Fibroblast of the conjunctiva (primary cell): ENCODE measurements around the gene TMEM132E.

Experiments
- DNase-seq: peaks from one replicate; pipeline ENCODE4 v3.0.0-alpha.2; 2010; ENCODE audit warnings: low read depth

The TMEM132E gene

GRCh38 chr17:34665150-34665806 is 85.9 kb downstream of the TMEM132E start:
- DNase-seq: no peak

- no peak for DNase-seq
Measured at GRCh38 chr17:34665819-34666763, 86.7 kb downstream of the TMEM132E start.

- DNase-seq: no peak
Measured at GRCh38 chr17:34667656-34668055, 88.3 kb downstream of the TMEM132E start.

GRCh38 chr17:34668206-34668605 is 88.8 kb downstream of the TMEM132E start:
- no peak for DNase-seq

GRCh38 chr17:34669511-34669910 is 90.1 kb downstream of the TMEM132E start:
- no peak for DNase-seq

- DNase-seq: no peak
Measured at GRCh38 chr17:34670618-34671017, 91.2 kb downstream of the TMEM132E start.

- DNase-seq: no peak
Measured at GRCh38 chr17:34671191-34671590, 91.8 kb downstream of the TMEM132E start.

- DNase-seq: no peak
Measured at GRCh38 chr17:34672176-34672785, 92.9 kb downstream of the TMEM132E start.

- no peak for DNase-seq
Measured at GRCh38 chr17:34673516-34673915, 94.1 kb downstream of the TMEM132E start.

GRCh38 chr17:34673995-34674890 is 94.9 kb downstream of the TMEM132E start:
- DNase-seq: no peak

- no peak for DNase-seq
Measured at GRCh38 chr17:34675143-34675542, 95.8 kb downstream of the TMEM132E start.

- no peak for DNase-seq
Measured at GRCh38 chr17:34675605-34676004, 96.2 kb downstream of the TMEM132E start.

GRCh38 chr17:34680151-34680550 is 100.8 kb downstream of the TMEM132E start:
- no peak for DNase-seq

- DNase-seq: no peak
Measured at GRCh38 chr17:34682305-34682704, 102.9 kb downstream of the TMEM132E start.

- DNase-seq: no peak
Measured at GRCh38 chr17:34683390-34683789, 104.0 kb downstream of the TMEM132E start.
